ENCODE data around the gene PTK6. TPM values are rescaled to one million over a fixed set of nuclear protein-coding genes. Genes with fewer than 3 reads are reported as not detected.

The PTK6 gene
- total and polyA plus RNA-seq, 2 of the 13 experiments (the other 11 are each of a cell fraction or from before 2014, with no cell fraction given): 0.08 TPM; not detected in 1

DNA sequence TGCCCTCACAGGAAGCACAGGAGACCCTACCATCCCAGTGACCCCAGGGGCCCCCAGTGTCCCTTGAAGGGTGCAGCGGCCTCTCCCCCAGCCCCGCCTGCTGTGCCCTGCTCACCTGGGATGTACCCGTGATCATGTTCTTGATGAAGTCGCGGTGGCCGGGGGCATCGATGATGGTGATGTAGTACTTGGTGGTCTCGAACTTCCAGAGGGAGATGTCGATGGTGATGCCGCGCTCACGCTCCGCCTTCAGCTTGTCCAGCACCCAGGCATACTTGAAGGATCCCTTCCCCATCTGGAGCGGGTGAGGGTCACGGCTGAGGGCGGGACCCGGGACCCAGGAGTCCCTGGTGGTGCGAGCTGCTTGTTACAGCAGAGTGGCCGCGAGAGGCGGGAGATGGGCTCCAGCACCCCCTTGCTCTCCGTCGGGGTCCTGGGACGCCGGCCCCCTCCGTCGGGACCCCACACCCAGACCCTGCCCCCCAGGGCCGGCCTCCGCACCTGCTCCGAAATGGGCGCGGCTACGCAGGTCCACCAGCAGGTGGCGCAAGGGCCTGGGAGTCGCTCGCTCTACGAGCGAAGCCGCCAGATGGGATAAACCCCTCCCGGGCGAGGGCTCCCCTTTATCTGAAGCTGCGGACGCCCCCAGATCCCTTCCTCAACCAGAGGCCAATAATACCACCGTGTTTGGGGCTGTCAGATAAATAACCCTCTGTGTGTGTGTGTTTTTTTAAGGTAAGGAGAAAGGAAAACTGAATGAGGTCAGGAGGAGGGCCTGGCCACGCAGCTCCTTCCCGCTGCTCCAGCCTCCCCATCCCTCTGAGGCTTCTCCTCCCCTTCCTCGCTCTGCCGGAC, 41.2 kb downstream of the PTK6 start (continued):
- TF ChIP-seq PAWR (CRISPR knock-in tag; IDR thresholded peaks at IDR 0.05; ENCODE audit: borderline replicate concordance) (no peak), HOXA3 (CRISPR knock-in tag; IDR thresholded peaks at IDR 0.05) (no peak), ZMYM4 (CRISPR knock-in tag; IDR thresholded peaks at IDR 0.05) (no peak), SMC3 (IDR thresholded peaks at IDR 0.05; ENCODE audit: low read length) (peak; percentile 48; the same call in 1 of the 2 replicates), MEF2D (CRISPR knock-in tag; IDR thresholded peaks at IDR 0.05) (0 out of 2 replicates have a peak, but pooled peaks have one; percentile 23), ZNF180 (CRISPR knock-in tag; IDR thresholded peaks at IDR 0.05; ENCODE audit: borderline replicate concordance, low read depth) (no peak), ATF7 (IDR thresholded peaks at IDR 0.05) (no peak), ATF7 (CRISPR knock-in tag; IDR thresholded peaks at IDR 0.05) (no peak), PCBP1 (IDR thresholded peaks at IDR 0.05; ENCODE audit: borderline replicate concordance, low read depth, low read length) (0 out of 2 replicates have a peak, but pooled peaks have one; percentile 50), ARNTL (CRISPR knock-in tag; IDR thresholded peaks at IDR 0.05) (no peak), GATAD2A (CRISPR knock-in tag; IDR thresholded peaks at IDR 0.05) (0 out of 2 replicates have a peak, but pooled peaks have one; percentile 30), GLI4 (CRISPR knock-in tag; IDR thresholded peaks at IDR 0.05; ENCODE audit: borderline replicate concordance) (no peak)
- TF ChIP-seq, protein P1, sequence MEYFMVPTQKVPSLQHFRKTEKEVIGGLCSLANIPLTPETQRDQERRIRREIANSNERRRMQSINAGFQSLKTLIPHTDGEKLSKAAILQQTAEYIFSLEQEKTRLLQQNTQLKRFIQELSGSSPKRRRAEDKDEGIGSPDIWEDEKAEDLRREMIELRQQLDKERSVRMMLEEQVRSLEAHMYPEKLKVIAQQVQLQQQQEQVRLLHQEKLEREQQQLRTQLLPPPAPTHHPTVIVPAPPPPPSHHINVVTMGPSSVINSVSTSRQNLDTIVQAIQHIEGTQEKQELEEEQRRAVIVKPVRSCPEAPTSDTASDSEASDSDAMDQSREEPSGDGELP (IDR thresholded peaks at IDR 0.05; ENCODE audit: borderline replicate concordance, low read depth): no peak
- TF ChIP-seq, protein P2, sequence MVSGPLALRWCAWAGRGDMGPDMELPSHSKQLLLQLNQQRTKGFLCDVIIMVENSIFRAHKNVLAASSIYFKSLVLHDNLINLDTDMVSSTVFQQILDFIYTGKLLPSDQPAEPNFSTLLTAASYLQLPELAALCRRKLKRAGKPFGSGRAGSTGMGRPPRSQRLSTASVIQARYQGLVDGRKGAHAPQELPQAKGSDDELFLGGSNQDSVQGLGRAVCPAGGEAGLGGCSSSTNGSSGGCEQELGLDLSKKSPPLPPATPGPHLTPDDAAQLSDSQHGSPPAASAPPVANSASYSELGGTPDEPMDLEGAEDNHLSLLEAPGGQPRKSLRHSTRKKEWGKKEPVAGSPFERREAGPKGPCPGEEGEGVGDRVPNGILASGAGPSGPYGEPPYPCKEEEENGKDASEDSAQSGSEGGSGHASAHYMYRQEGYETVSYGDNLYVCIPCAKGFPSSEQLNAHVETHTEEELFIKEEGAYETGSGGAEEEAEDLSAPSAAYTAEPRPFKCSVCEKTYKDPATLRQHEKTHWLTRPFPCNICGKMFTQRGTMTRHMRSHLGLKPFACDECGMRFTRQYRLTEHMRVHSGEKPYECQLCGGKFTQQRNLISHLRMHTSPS (CRISPR knock-in tag; IDR thresholded peaks at IDR 0.05; ENCODE audit: low read depth): peak; percentile 20; the same call in 1 of the 2 replicates
- TF ChIP-seq, protein P3, sequence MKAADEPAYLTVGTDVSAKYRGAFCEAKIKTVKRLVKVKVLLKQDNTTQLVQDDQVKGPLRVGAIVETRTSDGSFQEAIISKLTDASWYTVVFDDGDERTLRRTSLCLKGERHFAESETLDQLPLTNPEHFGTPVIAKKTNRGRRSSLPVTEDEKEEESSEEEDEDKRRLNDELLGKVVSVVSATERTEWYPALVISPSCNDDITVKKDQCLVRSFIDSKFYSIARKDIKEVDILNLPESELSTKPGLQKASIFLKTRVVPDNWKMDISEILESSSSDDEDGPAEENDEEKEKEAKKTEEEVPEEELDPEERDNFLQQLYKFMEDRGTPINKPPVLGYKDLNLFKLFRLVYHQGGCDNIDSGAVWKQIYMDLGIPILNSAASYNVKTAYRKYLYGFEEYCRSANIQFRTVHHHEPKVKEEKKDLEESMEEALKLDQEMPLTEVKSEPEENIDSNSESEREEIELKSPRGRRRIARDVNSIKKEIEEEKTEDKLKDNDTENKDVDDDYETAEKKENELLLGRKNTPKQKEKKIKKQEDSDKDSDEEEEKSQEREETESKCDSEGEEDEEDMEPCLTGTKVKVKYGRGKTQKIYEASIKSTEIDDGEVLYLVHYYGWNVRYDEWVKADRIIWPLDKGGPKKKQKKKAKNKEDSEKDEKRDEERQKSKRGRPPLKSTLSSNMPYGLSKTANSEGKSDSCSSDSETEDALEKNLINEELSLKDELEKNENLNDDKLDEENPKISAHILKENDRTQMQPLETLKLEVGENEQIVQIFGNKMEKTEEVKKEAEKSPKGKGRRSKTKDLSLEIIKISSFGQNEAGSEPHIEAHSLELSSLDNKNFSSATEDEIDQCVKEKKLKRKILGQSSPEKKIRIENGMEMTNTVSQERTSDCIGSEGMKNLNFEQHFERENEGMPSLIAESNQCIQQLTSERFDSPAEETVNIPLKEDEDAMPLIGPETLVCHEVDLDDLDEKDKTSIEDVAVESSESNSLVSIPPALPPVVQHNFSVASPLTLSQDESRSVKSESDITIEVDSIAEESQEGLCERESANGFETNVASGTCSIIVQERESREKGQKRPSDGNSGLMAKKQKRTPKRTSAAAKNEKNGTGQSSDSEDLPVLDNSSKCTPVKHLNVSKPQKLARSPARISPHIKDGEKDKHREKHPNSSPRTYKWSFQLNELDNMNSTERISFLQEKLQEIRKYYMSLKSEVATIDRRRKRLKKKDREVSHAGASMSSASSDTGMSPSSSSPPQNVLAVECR (CRISPR knock-in tag; IDR thresholded peaks at IDR 0.05; ENCODE audit: borderline replicate concordance): no peak
- TF ChIP-seq, protein P4, sequence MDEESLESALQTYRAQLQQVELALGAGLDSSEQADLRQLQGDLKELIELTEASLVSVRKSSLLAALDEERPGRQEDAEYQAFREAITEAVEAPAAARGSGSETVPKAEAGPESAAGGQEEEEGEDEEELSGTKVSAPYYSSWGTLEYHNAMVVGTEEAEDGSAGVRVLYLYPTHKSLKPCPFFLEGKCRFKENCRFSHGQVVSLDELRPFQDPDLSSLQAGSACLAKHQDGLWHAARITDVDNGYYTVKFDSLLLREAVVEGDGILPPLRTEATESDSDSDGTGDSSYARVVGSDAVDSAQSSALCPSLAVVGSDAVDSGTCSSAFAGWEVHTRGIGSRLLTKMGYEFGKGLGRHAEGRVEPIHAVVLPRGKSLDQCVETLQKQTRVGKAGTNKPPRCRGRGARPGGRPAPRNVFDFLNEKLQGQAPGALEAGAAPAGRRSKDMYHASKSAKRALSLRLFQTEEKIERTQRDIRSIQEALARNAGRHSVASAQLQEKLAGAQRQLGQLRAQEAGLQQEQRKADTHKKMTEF (CRISPR knock-in tag; IDR thresholded peaks at IDR 0.05): peak; percentile 38; the same call in 1 of the 2 replicates
- TF ChIP-seq, protein P5, sequence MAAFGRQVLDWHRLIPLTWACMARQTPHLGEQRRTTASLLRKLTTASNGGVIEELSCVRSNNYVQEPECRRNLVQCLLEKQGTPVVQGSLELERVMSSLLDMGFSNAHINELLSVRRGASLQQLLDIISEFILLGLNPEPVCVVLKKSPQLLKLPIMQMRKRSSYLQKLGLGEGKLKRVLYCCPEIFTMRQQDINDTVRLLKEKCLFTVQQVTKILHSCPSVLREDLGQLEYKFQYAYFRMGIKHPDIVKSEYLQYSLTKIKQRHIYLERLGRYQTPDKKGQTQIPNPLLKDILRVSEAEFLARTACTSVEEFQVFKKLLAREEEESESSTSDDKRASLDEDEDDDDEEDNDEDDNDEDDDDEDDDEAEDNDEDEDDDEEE (CRISPR knock-in tag; IDR thresholded peaks at IDR 0.05): peak; percentile 73; the same call in 1 of the 2 replicates
- TF ChIP-seq, protein P6, sequence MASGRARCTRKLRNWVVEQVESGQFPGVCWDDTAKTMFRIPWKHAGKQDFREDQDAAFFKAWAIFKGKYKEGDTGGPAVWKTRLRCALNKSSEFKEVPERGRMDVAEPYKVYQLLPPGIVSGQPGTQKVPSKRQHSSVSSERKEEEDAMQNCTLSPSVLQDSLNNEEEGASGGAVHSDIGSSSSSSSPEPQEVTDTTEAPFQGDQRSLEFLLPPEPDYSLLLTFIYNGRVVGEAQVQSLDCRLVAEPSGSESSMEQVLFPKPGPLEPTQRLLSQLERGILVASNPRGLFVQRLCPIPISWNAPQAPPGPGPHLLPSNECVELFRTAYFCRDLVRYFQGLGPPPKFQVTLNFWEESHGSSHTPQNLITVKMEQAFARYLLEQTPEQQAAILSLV (CRISPR knock-in tag; IDR thresholded peaks at IDR 0.05; ENCODE audit: borderline replicate concordance): peak; percentile 46; the same call in 1 of the 2 replicates

Data from HepG2 (cell line).